ENCODE measurements around the gene BACH2. TPM values are rescaled to one million over a fixed set of nuclear protein-coding genes. Genes with fewer than 3 reads are reported as not detected.

Gene BACH2
- total RNA-seq, 1 experiment from 2014 or later = 3.3 TPM

DNA sequence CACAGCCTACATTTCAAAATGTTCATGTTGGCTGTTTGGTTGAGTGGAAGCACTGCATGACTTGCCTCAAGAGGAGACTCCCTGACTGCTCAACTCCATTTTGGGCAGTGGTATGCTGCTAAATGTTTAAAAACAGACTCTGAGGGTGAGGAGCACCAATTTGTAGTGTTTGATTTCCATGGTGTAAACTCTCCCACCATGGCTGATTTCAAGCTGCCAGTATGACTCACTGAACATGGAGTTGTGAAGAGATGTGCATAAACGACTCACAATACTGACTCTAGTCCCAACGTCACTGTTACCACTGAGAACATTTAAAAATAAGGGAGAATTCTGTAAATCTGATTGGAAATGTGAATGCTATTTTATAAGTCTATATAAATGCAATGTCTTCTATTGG is 70.4 kb downstream of the BACH2 start (continued):
- TF ChIP-seq, protein P1, sequence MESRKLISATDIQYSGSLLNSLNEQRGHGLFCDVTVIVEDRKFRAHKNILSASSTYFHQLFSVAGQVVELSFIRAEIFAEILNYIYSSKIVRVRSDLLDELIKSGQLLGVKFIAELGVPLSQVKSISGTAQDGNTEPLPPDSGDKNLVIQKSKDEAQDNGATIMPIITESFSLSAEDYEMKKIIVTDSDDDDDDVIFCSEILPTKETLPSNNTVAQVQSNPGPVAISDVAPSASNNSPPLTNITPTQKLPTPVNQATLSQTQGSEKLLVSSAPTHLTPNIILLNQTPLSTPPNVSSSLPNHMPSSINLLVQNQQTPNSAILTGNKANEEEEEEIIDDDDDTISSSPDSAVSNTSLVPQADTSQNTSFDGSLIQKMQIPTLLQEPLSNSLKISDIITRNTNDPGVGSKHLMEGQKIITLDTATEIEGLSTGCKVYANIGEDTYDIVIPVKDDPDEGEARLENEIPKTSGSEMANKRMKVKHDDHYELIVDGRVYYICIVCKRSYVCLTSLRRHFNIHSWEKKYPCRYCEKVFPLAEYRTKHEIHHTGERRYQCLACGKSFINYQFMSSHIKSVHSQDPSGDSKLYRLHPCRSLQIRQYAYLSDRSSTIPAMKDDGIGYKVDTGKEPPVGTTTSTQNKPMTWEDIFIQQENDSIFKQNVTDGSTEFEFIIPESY (IDR thresholded peaks at IDR 0.05; ENCODE audit: extremely low read depth, insufficient replicate concordance, low read length) = no peak
- no peak for TF ChIP-seq POLR2AphosphoS5 (IDR thresholded peaks at IDR 0.05; ENCODE audit: low read depth, low read length)
- no peak for TF ChIP-seq YY1 (IDR thresholded peaks at IDR 0.05; ENCODE audit: extremely low read depth, insufficient replicate concordance, low read depth, low read length)
- TF ChIP-seq CBX3 (IDR thresholded peaks at IDR 0.05; ENCODE audit: low read depth) = no peak

DNA sequence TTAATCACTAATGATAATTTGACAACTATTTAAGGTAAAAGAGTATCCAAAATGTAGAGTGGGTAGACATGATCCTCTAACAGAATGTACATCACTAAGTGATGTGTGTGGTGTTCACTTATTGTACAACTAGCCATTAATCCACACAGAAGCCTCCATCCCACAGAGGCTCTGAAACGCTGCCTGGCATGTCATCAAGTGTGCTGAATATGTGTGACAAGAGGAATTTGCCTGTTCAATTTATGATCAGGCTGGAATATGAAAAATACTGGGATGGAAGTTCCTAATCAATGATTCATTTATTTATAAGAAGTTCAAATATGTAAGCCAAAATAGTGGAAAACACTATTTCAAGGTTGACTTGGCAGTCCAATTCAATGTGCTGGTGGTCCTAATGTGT is 72.4 kb downstream of the BACH2 start:
- peaks cover 0 to 4% of the 10 kb centered on the region in 2 experiments; a peak in 1 of 4 replicates for H3K36me3 ChIP-seq (ENCODE audit: control insufficient read depth in 1 of 2, insufficient read depth in 2 of 2, low read length in 2 of 2)
- H3K4me3 ChIP-seq (replicated peaks in 1 of 2; ENCODE audit: low read depth in 1 of 2, low read length in 2 of 2) = no peak overlapping the region
- peaks cover 7 to 15% of the 10 kb centered on the region in 2 experiments; a peak in 2 of 4 replicates for H3K9me3 ChIP-seq (ENCODE audit: control insufficient read depth in 1 of 2, insufficient read depth in 1 of 2, low read depth in 1 of 2, low read length in 2 of 2)
- no TSS peak for BruUV-seq (replicated peaks)
- no peak overlapping the region for H3K4me2 ChIP-seq (ENCODE audit: low read length)
- POLR2A ChIA-PET = no interaction called here
- H4K20me1 ChIP-seq (ENCODE audit: insufficient read depth) = no peaks in the 10 kb centered on the region
- no peak for ATAC-seq
- peaks cover 10 to 45% of the 10 kb centered on the region in 2 experiments for H3K4me1 ChIP-seq (ENCODE audit: control insufficient read depth in 1 of 2, insufficient read depth in 2 of 2, low read length in 2 of 2)
- no peak for DNase-seq (ENCODE audit: low read depth, low spot score)
- H3K9me2 ChIP-seq (ENCODE audit: insufficient read depth) = no peaks in the 10 kb centered on the region
- RAD21 ChIA-PET (ENCODE audit: low non-redundant PET in 1 of 2, low total read pairs in 2 of 2, uncharacterized antibody in 2 of 2, unreplicated experiment in 2 of 2) = no interaction called here
- no peak overlapping the region for H3K27ac ChIP-seq (ENCODE audit: low read depth, low read length)
- intact Hi-C loops (cut with micrococcal nuclease) = no loop called here
- CTCF ChIA-PET = no interaction called here
- no peak for TF ChIP-seq SIN3A (IDR thresholded peaks at IDR 0.05; ENCODE audit: low read depth)
- no peak for TF ChIP-seq YY1 (IDR thresholded peaks at IDR 0.05; ENCODE audit: extremely low read depth, insufficient replicate concordance, low read depth, low read length)
- TF ChIP-seq, protein P2, sequence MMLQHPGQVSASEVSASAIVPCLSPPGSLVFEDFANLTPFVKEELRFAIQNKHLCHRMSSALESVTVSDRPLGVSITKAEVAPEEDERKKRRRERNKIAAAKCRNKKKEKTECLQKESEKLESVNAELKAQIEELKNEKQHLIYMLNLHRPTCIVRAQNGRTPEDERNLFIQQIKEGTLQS (IDR thresholded peaks at IDR 0.05) = no peak
- TF ChIP-seq, protein P3, sequence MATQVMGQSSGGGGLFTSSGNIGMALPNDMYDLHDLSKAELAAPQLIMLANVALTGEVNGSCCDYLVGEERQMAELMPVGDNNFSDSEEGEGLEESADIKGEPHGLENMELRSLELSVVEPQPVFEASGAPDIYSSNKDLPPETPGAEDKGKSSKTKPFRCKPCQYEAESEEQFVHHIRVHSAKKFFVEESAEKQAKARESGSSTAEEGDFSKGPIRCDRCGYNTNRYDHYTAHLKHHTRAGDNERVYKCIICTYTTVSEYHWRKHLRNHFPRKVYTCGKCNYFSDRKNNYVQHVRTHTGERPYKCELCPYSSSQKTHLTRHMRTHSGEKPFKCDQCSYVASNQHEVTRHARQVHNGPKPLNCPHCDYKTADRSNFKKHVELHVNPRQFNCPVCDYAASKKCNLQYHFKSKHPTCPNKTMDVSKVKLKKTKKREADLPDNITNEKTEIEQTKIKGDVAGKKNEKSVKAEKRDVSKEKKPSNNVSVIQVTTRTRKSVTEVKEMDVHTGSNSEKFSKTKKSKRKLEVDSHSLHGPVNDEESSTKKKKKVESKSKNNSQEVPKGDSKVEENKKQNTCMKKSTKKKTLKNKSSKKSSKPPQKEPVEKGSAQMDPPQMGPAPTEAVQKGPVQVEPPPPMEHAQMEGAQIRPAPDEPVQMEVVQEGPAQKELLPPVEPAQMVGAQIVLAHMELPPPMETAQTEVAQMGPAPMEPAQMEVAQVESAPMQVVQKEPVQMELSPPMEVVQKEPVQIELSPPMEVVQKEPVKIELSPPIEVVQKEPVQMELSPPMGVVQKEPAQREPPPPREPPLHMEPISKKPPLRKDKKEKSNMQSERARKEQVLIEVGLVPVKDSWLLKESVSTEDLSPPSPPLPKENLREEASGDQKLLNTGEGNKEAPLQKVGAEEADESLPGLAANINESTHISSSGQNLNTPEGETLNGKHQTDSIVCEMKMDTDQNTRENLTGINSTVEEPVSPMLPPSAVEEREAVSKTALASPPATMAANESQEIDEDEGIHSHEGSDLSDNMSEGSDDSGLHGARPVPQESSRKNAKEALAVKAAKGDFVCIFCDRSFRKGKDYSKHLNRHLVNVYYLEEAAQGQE (IDR thresholded peaks at IDR 0.05; ENCODE audit: low read depth) = no peak
- TF ChIP-seq SRF (IDR thresholded peaks at IDR 0.05; ENCODE audit: low read depth) = no peak
- no peak overlapping the region for H2AFZ ChIP-seq (ENCODE audit: low read depth, low read length, poor library complexity, severe bottlenecking)
- no peaks in the 10 kb centered on the region for H3K27me3 ChIP-seq (ENCODE audit: insufficient read depth, low read length)
- H3K79me2 ChIP-seq (ENCODE audit: insufficient read depth, low read length) = no peaks in the 10 kb centered on the region
- no peak overlapping the region for H3K9ac ChIP-seq (ENCODE audit: low read length)

Measured in HCT116 (cell line).